Measurements from ENCODE around the gene LRRC18.
A peak's percentile ranks its signal among the peaks of the same experiment; 100 is the strongest.

The LRRC18 gene

DNA sequence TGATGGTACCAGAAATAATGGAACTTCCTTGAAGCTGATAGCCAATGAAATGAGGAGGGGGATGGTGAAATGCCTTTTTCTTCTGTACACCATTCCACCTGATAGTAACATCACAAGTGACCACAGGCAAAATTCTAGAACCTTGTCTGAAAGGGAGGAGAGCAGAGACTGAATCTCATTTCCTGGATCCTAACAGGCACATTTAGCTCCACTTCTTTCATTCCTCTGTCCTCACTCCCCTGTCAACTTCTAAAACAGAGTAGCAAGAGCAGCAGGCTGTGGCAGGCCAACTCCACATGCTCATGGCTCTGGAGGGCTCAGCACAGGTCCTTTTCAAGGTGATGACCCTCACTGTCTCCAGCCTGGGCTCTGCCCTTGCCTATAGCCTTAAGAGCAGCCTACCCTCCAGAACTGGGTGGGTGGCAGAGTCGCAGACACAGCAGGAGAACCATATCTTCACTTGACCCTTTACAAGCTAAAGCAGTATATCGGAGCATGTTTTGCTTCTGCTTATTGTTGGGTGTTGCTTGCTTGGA is at the start of gene LRRC18:
Gene LRRC18, minus strand, starts transcription at position 51 of the 536 bp plus-strand sequence. CDS start 25,685 bp downstream, outside the sequence.
- DNase-seq (ENCODE audit: low read depth): no peak
- TF ChIP-seq, protein P1, sequence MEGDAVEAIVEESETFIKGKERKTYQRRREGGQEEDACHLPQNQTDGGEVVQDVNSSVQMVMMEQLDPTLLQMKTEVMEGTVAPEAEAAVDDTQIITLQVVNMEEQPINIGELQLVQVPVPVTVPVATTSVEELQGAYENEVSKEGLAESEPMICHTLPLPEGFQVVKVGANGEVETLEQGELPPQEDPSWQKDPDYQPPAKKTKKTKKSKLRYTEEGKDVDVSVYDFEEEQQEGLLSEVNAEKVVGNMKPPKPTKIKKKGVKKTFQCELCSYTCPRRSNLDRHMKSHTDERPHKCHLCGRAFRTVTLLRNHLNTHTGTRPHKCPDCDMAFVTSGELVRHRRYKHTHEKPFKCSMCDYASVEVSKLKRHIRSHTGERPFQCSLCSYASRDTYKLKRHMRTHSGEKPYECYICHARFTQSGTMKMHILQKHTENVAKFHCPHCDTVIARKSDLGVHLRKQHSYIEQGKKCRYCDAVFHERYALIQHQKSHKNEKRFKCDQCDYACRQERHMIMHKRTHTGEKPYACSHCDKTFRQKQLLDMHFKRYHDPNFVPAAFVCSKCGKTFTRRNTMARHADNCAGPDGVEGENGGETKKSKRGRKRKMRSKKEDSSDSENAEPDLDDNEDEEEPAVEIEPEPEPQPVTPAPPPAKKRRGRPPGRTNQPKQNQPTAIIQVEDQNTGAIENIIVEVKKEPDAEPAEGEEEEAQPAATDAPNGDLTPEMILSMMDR (IDR thresholded peaks at IDR 0.05; ENCODE audit: insufficient read depth, low read depth, low read length, missing control alignments): no peak
- no peak within 1 kb of the TSS for H3K4me3 ChIP-seq (ENCODE audit: low read length)

DNA sequence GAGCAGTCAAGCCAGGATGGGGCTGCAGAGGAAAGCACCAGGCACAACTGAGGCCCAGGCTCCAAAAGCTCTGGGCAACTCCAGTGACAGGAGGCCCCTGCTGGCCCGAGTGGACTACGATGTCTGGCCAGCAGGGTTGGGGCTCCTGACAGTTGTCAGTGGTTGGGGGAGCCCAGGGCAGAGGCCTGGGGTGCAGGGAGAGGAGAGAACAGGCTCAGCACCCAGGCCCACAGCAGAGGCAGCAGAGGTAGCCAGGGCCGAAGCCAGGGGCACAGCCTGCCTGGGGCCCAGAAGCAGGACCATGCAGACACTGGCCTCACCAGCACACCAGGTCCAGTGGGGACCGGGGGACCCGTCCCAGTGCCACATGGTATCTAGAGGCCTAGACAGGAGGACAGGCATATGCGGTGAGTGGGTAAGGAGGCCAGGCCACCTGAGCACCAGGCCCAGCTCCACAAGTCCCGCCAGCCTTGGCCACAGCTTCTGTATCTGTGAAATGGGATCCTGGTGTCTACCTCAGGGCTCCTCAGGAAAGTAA is 46.0 kb upstream of the LRRC18 start:
- TF ChIP-seq, protein P1 (IDR thresholded peaks at IDR 0.05; ENCODE audit: insufficient read depth, low read depth, low read length, missing control alignments): no peak
- no peak overlapping the region for H3K4me3 ChIP-seq (ENCODE audit: low read length)
- DNase-seq (ENCODE audit: low read depth): no peak

DNA sequence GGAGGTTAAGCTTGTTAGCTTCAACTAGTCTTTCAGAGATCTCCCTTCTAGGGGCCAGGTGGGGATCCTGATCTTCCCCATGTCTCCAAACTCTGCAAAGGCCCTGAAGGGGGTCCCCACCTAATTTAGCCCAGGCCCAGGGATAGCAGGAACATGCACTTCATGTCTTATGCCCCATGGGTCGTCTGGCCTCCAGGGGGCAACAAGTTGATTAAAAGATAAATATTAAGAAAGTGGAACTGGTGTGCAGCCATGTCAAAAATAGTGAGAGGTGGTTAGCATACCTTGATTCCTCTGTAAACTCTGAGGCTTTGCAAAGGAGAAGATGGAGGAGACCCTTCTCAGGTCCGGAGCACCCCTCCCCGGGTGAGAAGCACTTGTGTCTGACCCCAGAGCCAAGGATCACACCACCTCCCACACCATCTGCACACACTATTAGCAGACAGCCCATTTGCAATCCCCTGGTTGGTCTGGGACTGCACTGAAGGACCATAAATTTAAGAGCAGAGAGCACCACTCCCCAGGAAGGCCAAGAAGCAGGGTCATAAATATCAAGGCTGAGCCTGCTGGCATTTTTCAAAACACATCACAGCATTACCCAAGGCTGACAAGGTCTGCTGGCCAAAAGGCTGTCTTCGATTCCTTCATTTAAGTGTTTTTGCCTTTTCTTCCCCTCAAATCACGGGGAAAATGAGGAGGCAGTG is 44.2 kb upstream of the LRRC18 start:
- no peak overlapping the region for H3K4me3 ChIP-seq (ENCODE audit: low read length)
- DNase-seq (ENCODE audit: low read depth): no peak
- TF ChIP-seq, protein P1 (IDR thresholded peaks at IDR 0.05; ENCODE audit: insufficient read depth, low read depth, low read length, missing control alignments): no peak

DNA sequence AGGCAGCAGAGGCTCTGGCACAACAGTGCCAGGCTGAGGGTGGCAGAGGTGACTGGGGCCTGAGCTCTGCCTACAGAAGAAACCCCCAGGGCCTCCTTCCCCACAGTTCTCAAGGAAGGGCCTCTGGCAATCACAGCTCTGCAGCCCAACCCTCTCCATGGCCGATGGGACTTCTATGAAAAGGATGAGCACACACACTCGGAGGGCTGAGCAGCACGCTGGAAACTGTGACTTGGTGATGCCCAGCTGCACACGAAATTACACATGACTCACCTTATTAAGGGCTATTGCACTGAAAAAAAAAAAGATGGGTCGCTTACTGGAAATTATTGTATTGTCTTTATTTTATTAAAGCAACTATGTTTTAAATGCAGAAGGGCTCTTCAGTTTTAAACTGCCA is 42.9 kb upstream of the LRRC18 start:
- no peak for DNase-seq (ENCODE audit: low read depth)
- TF ChIP-seq, protein P1 (IDR thresholded peaks at IDR 0.05; ENCODE audit: insufficient read depth, low read depth, low read length, missing control alignments): no peak
- no peak overlapping the region for H3K4me3 ChIP-seq (ENCODE audit: low read length)

DNA sequence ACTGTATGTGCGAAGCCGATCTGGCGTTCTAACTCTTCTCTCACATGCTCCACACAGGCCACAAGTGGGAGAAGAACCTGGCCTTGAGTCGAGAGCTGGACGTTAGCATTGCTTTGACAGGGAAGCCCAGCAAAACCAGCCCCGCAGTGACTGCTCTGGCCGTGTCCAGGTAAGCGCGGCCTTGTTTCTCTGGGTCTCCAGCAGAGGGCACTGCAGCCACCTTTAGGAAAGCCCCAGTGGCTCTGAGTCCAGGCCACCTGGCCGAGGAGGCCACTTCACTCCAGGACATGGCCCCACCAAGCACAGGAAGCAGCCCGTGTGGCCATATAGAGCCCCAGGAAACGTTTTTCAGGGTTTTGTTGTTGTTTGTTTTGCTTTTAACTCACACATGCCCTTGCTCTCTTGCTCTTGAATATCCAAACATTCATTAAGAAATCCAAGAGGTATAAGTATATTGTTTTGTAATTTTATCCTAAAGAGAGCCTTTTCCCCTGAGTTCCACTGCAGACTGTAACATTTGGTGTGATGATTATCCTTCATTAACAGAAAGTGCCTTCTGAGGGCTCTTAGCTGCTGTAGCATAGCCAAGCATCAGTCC is 41.8 kb upstream of the LRRC18 start:
- DNase-seq (ENCODE audit: low read depth): peak; percentile 28
- TF ChIP-seq, protein P1 (IDR thresholded peaks at IDR 0.05; ENCODE audit: insufficient read depth, low read depth, low read length, missing control alignments): peak; percentile 67

DNA sequence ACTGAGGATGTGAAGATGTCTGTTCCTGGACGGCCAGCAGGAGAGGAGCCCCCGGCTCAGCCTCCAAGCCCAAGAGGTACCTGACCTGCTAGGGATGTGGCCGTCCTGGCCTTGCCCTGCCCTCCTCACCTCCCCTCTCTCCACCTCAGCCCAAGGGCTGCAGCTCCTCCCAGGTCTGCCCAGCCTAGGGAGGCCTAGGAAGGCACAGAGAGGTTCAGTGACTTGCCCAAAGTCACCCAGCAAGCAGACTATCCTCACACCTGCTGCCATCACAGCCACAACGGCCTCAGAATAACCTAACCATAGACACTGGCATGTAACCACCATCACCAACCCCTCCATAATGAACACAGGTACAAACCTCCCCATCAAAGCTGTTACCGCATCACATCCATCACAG is 38.7 kb upstream of the LRRC18 start:
- DNase-seq (ENCODE audit: low read depth): no peak
- TF ChIP-seq, protein P1 (IDR thresholded peaks at IDR 0.05; ENCODE audit: insufficient read depth, low read depth, low read length, missing control alignments): no peak
- H3K4me3 ChIP-seq (ENCODE audit: low read length): no peak overlapping the region

More for the DNA sequence above, 41.8 kb upstream of the LRRC18 start:
- no peak overlapping the region for H3K4me3 ChIP-seq (ENCODE audit: low read length)

All from epithelial cell of esophagus (primary cell).